Suprapubic skin (tissue), 4 donors: ENCODE results near the gene C2CD4C.

Experiments used
- EP300 ChIP-seq: sonication (generic); formaldehyde crosslinking; IDR thresholded peaks from one replicate; pipeline ENCODE4 v1.6.1; 2017; ENCODE audit warnings: antibody characterized with exemption
- POLR2A ChIP-seq, 2 donors: fragments of 450-650 bp; IDR thresholded peaks; one replicate each; pipeline ENCODE4 v1.6.1; 2017; ENCODE audit warnings: antibody characterized with exemption in 2 of 2, mild to moderate bottlenecking in 2 of 2, moderate library complexity in 2 of 2
- POLR2AphosphoS5 ChIP-seq, 3 donors: sonication (generic); formaldehyde crosslinking; IDR thresholded peaks; one replicate each; pipeline ENCODE4 v1.6.1; 2017; ENCODE audit warnings: antibody characterized with exemption in 3 of 3
- TF ChIP-seq, protein P1 (sequence below), 2 donors: fragments of 200-600 bp in 1 of 2; fragments of 450-650 bp in 1 of 2; sonication (generic) in 1 of 2; IDR thresholded peaks; one replicate each; pipeline ENCODE4 v1.5.1; 2016 to 2019; ENCODE audit warnings: antibody characterized with exemption in 2 of 2, mild to moderate bottlenecking in 1 of 2, moderate library complexity in 1 of 2

- TF ChIP-seq, protein P1, sequence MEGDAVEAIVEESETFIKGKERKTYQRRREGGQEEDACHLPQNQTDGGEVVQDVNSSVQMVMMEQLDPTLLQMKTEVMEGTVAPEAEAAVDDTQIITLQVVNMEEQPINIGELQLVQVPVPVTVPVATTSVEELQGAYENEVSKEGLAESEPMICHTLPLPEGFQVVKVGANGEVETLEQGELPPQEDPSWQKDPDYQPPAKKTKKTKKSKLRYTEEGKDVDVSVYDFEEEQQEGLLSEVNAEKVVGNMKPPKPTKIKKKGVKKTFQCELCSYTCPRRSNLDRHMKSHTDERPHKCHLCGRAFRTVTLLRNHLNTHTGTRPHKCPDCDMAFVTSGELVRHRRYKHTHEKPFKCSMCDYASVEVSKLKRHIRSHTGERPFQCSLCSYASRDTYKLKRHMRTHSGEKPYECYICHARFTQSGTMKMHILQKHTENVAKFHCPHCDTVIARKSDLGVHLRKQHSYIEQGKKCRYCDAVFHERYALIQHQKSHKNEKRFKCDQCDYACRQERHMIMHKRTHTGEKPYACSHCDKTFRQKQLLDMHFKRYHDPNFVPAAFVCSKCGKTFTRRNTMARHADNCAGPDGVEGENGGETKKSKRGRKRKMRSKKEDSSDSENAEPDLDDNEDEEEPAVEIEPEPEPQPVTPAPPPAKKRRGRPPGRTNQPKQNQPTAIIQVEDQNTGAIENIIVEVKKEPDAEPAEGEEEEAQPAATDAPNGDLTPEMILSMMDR (IDR thresholded peaks at IDR 0.05): no peak
- TF ChIP-seq POLR2AphosphoS5 (IDR thresholded peaks at IDR 0.05) (no peak), POLR2A (IDR thresholded peaks at IDR 0.05) (no peak), EP300 (no peak)
Observed at GRCh38 chr19:438416-438958, 29.5 kb upstream of the C2CD4C start.
